K562 (cell line): ENCODE measurements around the gene RNF43. TPM values are rescaled to one million over a fixed set of nuclear protein-coding genes. Genes with fewer than 3 reads are reported as not detected.

ENCODE experiments used
- ATAC-seq: fragments of 200-7000 bp; cut with Tn5 transposase; 3 replicates; pipeline ENCODE4 v1.9.1; 2020; ENCODE audit warnings: moderate library complexity
- BruUV-seq: library from RNA; stranded (reverse); fragments of 400-500 nt; replicated peaks from 2 replicates; lab custom pipeline; 2021; lab: Mats Ljungman, UMichigan
- CTCF ChIA-PET: fragments of 300-600 bp; formaldehyde crosslinking; extraction: SDS; loops from one replicate; lab custom pipeline; 2021; ENCODE audit warnings: low intra/inter-chr PET ratio; lab: Yijun Ruan, JAX
- POLR2A ChIA-PET: fragments of 300-600, 350-650 bp; sonication (Branson Sonifier 250); formaldehyde crosslinking; extraction: SDS; loops from one replicate; lab custom pipeline; 2021; ENCODE audit warnings: antibody characterized with exemption, inconsistent platforms; lab: Yijun Ruan, JAX
- DNase-seq, 4 experiments: peaks; one replicate each; pipeline versions ENCODE4 v3.0.0 to v3.0.0-alpha.2; 2011 to 2018; ENCODE audit warnings: low spot score in 3 of 4, mixed read lengths in 3 of 4; ENCODE audit errors: extremely low read depth in 1 of 4
- FAIRE-seq: peaks from 2 replicates; lab custom pipeline; 2011; peaks lifted over from hg19 to GRCh38; lab: Jason Lieb, UNC
- H2AFZ ChIP-seq: 2 replicates; pipeline ENCODE4 v1.6.0; 2011; ENCODE audit warnings: low read depth, low read length, control low read depth, inconsistent platforms
- H3K27ac ChIP-seq: fragments of 200-600 bp; 3 replicates; pipeline ENCODE4 v1.8.0; 2011; ENCODE audit warnings: low read depth, mild to moderate bottlenecking, control low read depth, inconsistent platforms, low read length, moderate library complexity, mixed read lengths; ENCODE audit errors: extremely low read depth
- H3K27me3 ChIP-seq, 2 experiments: fragments of 300-600 bp in 1 of 2; 2 replicates in 1 of 2; 3 replicates in 1 of 2; pipeline versions ENCODE4 v1.6.0 to v1.8.0; 2011; ENCODE audit warnings: inconsistent platforms in 2 of 2, low read length in 2 of 2, mild to moderate bottlenecking in 1 of 2, mixed read lengths in 1 of 2, moderate library complexity in 1 of 2; ENCODE audit not compliant: control insufficient read depth in 2 of 2, insufficient read depth in 2 of 2
- H3K36me3 ChIP-seq: fragments of 300-600 bp; 3 replicates; pipeline ENCODE4 v1.8.0; 2011; ENCODE audit warnings: mild to moderate bottlenecking, low read length, inconsistent platforms; ENCODE audit not compliant: control insufficient read depth, insufficient read depth
- H3K4me1 ChIP-seq, 2 experiments: fragments of 200-600 bp in 1 of 2; replicated peaks in 1 of 2; 2 replicates in 1 of 2; 3 replicates in 1 of 2; pipeline versions ENCODE4 v1.5.1 to v1.8.0; 2011; ENCODE audit warnings: inconsistent platforms in 2 of 2, low read length in 2 of 2, mild to moderate bottlenecking in 1 of 2, mixed read lengths in 1 of 2, moderate library complexity in 1 of 2; ENCODE audit not compliant: control insufficient read depth in 2 of 2, insufficient read depth in 2 of 2
- H3K4me2 ChIP-seq: 2 replicates; pipeline ENCODE4 v1.6.1; 2011; ENCODE audit warnings: low read length, control low read depth, inconsistent platforms, mixed read lengths; ENCODE audit not compliant: insufficient read depth
- H3K4me3 ChIP-seq: fragments of 200-600 bp; sonication (generic), shearing (Covaris generic); 2 replicates; pipeline ENCODE4 v1.5.1; 2016; ENCODE audit warnings: control low read depth, inconsistent platforms
- H3K79me2 ChIP-seq: fragments of 200-600 bp; 3 replicates; pipeline ENCODE4 v1.8.0; 2011; ENCODE audit warnings: low read length, inconsistent platforms; ENCODE audit not compliant: control insufficient read depth, insufficient read depth
- H3K9ac ChIP-seq, 2 experiments: 2 replicates each; pipeline versions ENCODE4 v1.6.0 to v1.6.1; 2011; ENCODE audit warnings: low read depth in 2 of 2, low read length in 2 of 2, control low read depth in 1 of 2, inconsistent platforms in 1 of 2, mild to moderate bottlenecking in 1 of 2, mixed read lengths in 1 of 2; ENCODE audit not compliant: insufficient read depth in 1 of 2
- H3K9me1 ChIP-seq: one replicate; pipeline ENCODE4 v1.6.0; 2011; ENCODE audit warnings: inconsistent platforms, mild to moderate bottlenecking, low read length, moderate library complexity; ENCODE audit not compliant: control insufficient read depth, insufficient read depth
- H3K9me3 ChIP-seq: replicated peaks from 2 replicates; pipeline ENCODE4 v1.5.1; 2011; ENCODE audit warnings: low read depth, low read length, inconsistent platforms; ENCODE audit not compliant: control insufficient read depth, insufficient read depth
- H4K20me1 ChIP-seq: replicated peaks from 2 replicates; pipeline ENCODE4 v1.6.1; 2011; ENCODE audit warnings: low read length, inconsistent platforms, mixed read lengths; ENCODE audit not compliant: control insufficient read depth, insufficient read depth
- ERF ChIP-seq: fragments of 450-650 bp; formaldehyde crosslinking; IDR thresholded peaks from 2 replicates; pipeline ENCODE4 v1.4.0; 2020; ENCODE audit warnings: mild to moderate bottlenecking, mixed read lengths
- GTF2F1 ChIP-seq: IDR thresholded peaks from 2 replicates; pipeline ENCODE4 v1.6.1; 2011; ENCODE audit warnings: low read depth, low read length, improper control_type of control experiment
- HES1 ChIP-seq: fragments of 450-650 bp; IDR thresholded peaks from 2 replicates; pipeline ENCODE4 v1.6.1; 2016; ENCODE audit warnings: low read depth, mild to moderate bottlenecking, moderate library complexity
- HOXB6 ChIP-seq: fragments of 250-450 bp; sonication (Bioruptor Pico); IDR thresholded peaks from 2 replicates; pipeline ENCODE4 v1.5.1; 2022; ENCODE audit warnings: mild to moderate bottlenecking, borderline replicate concordance
- KHSRP ChIP-seq: fragments of 450-650 bp; IDR thresholded peaks from 2 replicates; pipeline ENCODE4 v1.6.1; 2017
- SAFB ChIP-seq: fragments of 200-400 bp; formaldehyde crosslinking; IDR thresholded peaks from 2 replicates; pipeline ENCODE4 v1.6.1; 2017; ENCODE audit warnings: low read depth, low read length, borderline replicate concordance
- SMARCA4 ChIP-seq: fragments of 450-650 bp; IDR thresholded peaks from 2 replicates; pipeline ENCODE4 v1.6.1; 2016
- TCFL5 ChIP-seq: fragments of 250-450 bp; sonication (Bioruptor Pico); conservative IDR thresholded peaks from 2 replicates; pipeline ENCODE4 v1.6.1; 2021; ENCODE audit warnings: mild to moderate bottlenecking, moderate library complexity, matching md5 sums
- ZNF143 ChIP-seq: sonication (generic); formaldehyde crosslinking; IDR thresholded peaks from 2 replicates; pipeline ENCODE4 v1.9.0; 2022; ENCODE audit warnings: mild to moderate bottlenecking, missing genetic modification reagents
- ZNF445 ChIP-seq: fragments of 250-450 bp; sonication (Bioruptor Pico); IDR thresholded peaks from 2 replicates; pipeline ENCODE4 v1.4.0; 2020; ENCODE audit warnings: low read depth, mild to moderate bottlenecking, moderate library complexity
- ZNF449 ChIP-seq: fragments of 250-450 bp; sonication (Bioruptor Pico); IDR thresholded peaks from 2 replicates; pipeline ENCODE4 v1.8.0; 2022; ENCODE audit warnings: moderate library complexity, mild to moderate bottlenecking, inconsistent platforms
- ZNF696 ChIP-seq: fragments of 250-450 bp; sonication (Bioruptor Pico); conservative IDR thresholded peaks from 2 replicates; pipeline ENCODE4 v1.4.0; 2020; ENCODE audit warnings: mild to moderate bottlenecking, moderate library complexity
- WGBS: fragments of 100-300 bp; shearing (Covaris generic); methylation state at CpG from one replicate; pipeline ENCODE4 v1.1.6; 2016; ENCODE audit warnings: low coverage, mixed read lengths; ENCODE audit not compliant: insufficient coverage; ENCODE audit errors: missing lambda C conversion rate; 5-methylcytosine and 5-hydroxymethylcytosine counted together
- in situ Hi-C: fragments of 300-500 bp; cut with MboI; formaldehyde crosslinking; loops from 4 replicates; pipeline ENCODE4 v1.15.0; 2018; ENCODE audit warnings: inconsistent platforms, mixed read lengths
- intact Hi-C: fragments of 100-400 bp; cut with micrococcal nuclease; formaldehyde crosslinking; loops from 2 replicates; pipeline ENCODE4 v1.14.2; 2022
- polyA plus RNA-seq, 8 experiments: library from polyadenylated mRNA; depleted of rRNA in 4 of 8; stranded (reverse) in 5 of 8; unstranded in 3 of 8; fragments of >200 nt; fragmentation: Nextera tagmentation in 2 of 8; fragmentation: Illumina TruSeq in 1 of 8; extraction: Ambion mirVana in 2 of 8; extraction: Trizol in 1 of 8; gene quantifications; 2 replicates each; pipeline versions ENCODE4 v1.2.1 to v1.2.3, GENCODE V29; 2011 to 2014; ENCODE audit warnings: inconsistent platforms in 1 of 8, missing spikeins in 1 of 8
- total RNA-seq, 7 experiments: library from RNA; depleted of rRNA in 6 of 7; stranded (reverse); fragments of >200 nt in 6 of 7; fragmentation: Illumina TruSeq in 2 of 7; extraction: Trizol in 2 of 7; gene quantifications; 2 replicates each; pipeline versions ENCODE4 v1.2.1 to v1.2.3, GENCODE V29; 2011 to 2021; ENCODE audit warnings: low replicate concordance in 1 of 7
- TF ChIP-seq, protein P1 (sequence below): sonication (generic); formaldehyde crosslinking; IDR thresholded peaks from 2 replicates; pipeline ENCODE4 v1.8.1; 2022; ENCODE audit warnings: missing genetic modification reagents

The RNF43 gene
- total and polyA plus RNA-seq, 9 of the 15 experiments (the other 6 are each of a cell fraction or from before 2014, with no cell fraction given), result 0.29 to 2.7 (median 1.4) TPM

DNA sequence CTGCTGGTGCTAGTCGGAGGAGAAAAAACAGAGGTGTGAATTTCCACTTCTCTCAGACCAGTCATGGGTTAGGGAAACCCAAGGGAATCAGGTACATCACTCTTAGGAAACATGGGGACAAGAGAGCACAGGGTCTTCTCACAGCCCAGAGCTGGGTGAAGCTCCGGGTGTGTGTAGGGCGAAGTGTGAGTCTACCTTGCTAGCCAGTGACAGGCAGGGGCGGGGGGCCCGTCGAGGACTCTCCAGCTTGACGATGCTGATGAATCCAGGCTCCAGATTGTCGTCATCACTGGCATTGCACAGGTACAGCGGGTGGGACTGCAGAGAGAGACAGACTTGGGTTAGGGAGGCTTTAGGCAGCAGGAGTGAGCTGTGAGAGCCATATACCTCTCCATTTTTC, 46.6 kb downstream of the RNF43 start (continued):
- TF ChIP-seq HES1 (no peak), SAFB (no peak), HOXB6 (CRISPR knock-in tag) (no peak), KHSRP (no peak), SMARCA4 (no peak)

DNA sequence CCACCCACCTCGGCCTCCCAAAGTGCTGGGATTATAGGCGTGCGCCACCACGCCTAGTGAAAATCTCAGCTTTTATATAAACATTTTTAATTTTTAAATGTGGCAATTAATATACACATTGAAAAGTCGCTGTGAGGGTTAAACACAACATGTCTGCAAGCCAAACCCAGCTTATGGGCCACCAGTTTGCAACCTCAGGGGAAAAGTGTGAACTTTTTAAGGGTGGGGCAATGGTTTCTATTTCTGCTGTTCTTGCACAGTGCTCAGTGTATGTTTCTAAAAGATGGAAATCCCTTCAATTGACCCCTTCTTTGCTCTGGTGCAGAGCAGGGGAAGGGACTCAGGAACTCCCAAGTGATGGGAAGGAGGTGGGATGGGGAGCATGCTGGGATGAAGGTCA, 47.0 kb downstream of the RNF43 start:
- ChIA-PET POLR2A (interaction anchor here (0.8 to 4.4 kb wide), 4 partner anchors 11 to 45 kb away, joined by 3 to 23 read pairs (median 4); no protein-coding TSS in a partner anchor), CTCF (no interaction called here)
- H4K20me1 ChIP-seq, result no peaks in the 10 kb centered on the region
- no peak overlapping the region for H2AFZ ChIP-seq
- H3K4me1 ChIP-seq, result peaks cover 13 to 21% of the 10 kb centered on the region in 2 experiments; a peak in 4 of 5 replicates
- 77% methylated on average over 5 of the region's 5 CpGs for WGBS
- in situ Hi-C loops, result no loop called here
- DNase-seq (no peak), ATAC-seq (no peak), FAIRE-seq (no peak)
- H3K27ac ChIP-seq, result no peak overlapping the region
- TF ChIP-seq ZNF143 (CRISPR knock-in tag) (no peak), ERF (CRISPR knock-in tag) (no peak), ZNF445 (CRISPR knock-in tag) (no peak), ZNF696 (CRISPR knock-in tag) (no peak), ZNF449 (CRISPR knock-in tag) (no peak), GTF2F1 (no peak), TCFL5 (CRISPR knock-in tag) (no peak)
- TF ChIP-seq, protein P1, sequence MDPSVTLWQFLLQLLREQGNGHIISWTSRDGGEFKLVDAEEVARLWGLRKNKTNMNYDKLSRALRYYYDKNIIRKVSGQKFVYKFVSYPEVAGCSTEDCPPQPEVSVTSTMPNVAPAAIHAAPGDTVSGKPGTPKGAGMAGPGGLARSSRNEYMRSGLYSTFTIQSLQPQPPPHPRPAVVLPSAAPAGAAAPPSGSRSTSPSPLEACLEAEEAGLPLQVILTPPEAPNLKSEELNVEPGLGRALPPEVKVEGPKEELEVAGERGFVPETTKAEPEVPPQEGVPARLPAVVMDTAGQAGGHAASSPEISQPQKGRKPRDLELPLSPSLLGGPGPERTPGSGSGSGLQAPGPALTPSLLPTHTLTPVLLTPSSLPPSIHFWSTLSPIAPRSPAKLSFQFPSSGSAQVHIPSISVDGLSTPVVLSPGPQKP (CRISPR knock-in tag), result no peak
- H3K9me3 ChIP-seq, result no peaks in the 10 kb centered on the region
- BruUV-seq, result no TSS peak
- H3K9me1 ChIP-seq, result no peaks in the 10 kb centered on the region
- intact Hi-C loops, result no loop called here
- no peaks in the 10 kb centered on the region for H3K36me3 ChIP-seq
- no peaks in the 10 kb centered on the region for H3K79me2 ChIP-seq
- H3K9ac ChIP-seq, result no peak overlapping the region
- no peak overlapping the region for H3K4me3 ChIP-seq
- no peaks in the 10 kb centered on the region for H3K27me3 ChIP-seq
- no peak overlapping the region for H3K4me2 ChIP-seq
